Stimulated activated CD8-positive, alpha-beta memory T cell treated with anti-CD3 and anti-CD28 coated beads, Interleukin-4, amount 100 ng/mL, for 24 hours (primary cell): Measurements from ENCODE around the gene DDX39A.
"Not testable (repeated sequence)": the region's sequence is repeated elsewhere in the genome, so short reads cannot be mapped to it uniquely, and the experiment has no call there.

ENCODE experiments used
- DNase-seq: peaks from one replicate; pipeline ENCODE4 v3.0.0-alpha.2; 2020; ENCODE audit warnings: low read depth

Gene DDX39A

DNA sequence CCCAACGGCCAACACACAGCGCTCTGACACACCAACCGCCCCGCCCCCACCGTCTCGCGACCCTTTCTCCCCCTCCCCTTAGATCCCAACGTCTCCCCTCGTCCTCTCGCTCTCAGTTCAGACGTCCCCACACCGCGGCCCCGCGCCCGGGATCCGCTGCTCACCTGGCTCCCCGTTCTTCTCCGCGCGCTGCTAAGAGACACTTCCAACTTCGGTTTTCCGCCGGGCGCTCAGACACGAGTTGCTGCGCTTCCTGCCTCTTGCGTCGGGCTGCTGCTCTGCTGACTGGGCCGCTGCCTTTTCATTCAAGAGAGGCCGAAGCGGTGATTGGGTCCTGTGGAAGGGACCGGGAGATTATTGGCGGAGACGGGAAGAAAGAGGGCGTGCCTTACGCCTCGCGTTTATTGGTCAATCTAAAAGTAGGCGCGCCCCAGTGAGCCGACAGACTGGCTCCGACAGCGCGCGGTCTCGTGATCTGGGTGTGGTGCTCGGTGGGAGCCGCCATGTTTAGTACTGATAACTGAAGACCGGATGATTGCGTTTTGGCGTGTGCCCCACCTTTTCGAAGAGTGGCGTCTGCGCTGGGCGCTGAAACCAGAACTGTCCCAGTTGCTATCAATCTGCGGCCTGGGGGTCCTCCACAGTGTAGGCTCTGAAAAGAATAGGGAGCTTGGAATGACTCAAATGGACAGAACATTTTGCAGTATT, at the start of gene DDX39A:
Gene DDX39A, minus strand, starts transcription at position 236 of the 708 bp plus-strand sequence. CDS start 6,121 bp downstream, outside the sequence.
- peak; percentile 93 for DNase-seq

DNA sequence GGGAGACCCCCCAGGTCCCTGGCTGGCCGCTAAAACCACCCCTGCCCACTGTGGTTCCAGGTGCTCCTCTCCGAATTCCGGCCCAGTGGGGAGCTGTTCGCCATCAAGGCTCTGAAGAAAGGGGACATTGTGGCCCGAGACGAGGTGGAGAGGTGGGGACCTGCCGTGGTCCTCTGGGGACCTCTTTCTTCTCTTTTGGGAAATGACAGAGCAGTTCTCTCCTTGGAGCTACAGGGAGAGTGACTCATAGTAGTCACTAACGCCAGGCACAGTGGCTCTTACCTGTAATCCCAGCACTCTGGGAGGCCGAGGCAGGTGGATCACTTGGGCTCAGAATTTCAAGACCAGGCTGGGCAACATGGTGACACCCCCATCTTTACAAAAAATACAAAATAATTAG, 48.7 kb upstream of the DDX39A start:
- DNase-seq, result no peak

DNA sequence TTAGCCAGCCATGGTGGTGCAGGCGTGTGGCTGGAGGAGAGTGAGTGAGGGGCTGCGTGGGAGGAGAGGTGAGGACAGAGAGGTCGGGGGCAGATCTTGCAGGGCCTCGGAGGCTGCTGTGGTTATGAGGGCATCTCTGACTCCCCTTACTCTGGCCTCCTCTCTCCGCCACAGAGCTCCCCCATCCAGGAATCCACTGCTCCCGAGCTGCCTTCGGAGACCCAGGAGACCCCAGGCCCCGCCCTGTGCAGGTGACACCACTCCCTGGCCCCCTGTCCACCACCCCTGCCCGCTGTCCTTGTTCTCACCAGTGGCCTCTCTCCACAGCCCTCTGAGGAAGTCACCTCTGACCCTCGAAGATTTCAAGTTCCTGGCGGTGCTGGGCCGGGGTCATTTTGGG, 48.2 kb upstream of the DDX39A start:
- no peak for DNase-seq

DNA sequence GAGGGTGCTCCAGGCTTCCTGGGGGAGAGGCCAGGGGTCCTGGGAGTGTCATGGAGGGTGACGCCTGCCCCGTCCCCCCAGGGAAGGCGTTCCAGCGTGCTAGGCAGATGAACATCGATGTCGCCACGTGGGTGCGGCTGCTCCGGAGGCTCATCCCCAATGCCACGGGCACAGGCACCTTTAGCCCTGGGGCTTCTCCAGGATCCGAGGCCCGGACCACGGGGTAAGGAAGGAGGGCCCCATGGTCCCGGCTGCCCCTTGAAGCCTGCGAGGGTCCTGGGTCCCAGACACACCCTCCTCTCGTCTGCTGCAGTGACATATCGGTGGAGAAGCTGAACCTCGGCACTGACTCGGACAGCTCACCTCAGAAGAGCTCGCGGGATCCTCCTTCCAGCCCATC, 44.6 kb upstream of the DDX39A start:
- DNase-seq, result no peak

DNA sequence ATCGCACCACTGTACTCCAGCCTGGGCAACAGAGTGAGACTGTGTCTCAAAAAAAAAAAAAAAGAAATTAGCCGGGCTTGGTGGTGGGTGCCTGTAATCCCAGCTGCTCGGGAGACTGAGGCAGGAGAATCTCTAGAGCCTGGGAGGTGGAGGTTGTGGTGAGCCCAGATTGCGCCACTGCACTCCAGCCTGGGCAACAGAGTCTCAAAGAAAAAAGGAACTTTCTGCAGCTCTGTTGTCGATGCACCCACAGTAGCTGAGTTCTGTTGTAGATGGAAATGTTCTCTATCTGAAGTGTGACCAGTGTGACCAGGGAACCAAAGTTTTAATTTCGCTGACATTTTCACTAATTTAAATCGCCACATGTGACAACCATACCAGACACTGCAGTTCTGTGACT, 43.3 kb upstream of the DDX39A start:
- DNase-seq, result not testable (repeated sequence)

DNA sequence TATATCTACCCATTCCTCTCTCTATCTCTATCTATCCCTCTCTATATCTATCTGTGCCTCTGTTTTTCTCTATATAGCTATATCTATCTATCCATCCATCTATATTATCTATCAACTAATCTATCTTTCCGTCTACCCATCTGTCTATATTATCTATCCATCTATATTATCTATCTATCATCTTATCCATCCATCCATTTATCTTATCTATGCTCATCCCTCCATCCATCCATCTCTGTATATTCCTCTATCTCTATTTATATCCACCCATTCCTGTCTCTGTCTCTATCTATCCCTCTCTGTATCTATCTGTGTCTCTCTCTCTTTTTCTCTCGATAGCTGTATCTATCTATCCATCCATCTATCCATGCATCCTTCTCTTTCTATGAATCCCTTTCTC, 41.8 kb upstream of the DDX39A start:
- DNase-seq, result no peak

DNA sequence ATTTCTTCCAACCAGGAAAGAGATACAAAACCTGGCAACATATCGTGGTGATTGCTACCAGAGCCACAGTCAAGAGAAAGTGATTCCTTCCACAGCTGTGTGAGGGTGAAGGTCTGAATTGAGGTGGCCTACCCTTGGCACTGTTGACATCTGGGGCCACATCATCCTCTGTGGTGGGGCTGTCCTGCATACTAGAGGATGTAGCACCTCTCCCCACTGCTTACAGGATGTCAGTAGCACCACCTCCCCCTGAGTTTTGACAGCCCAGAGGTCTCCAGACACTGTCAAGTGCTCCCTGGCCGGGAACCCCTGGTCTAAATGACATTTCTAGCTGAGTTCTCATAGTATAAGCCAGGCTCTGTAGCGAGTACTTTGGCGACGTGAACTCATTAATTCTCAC, 40.6 kb upstream of the DDX39A start:
- no peak for DNase-seq

DNA sequence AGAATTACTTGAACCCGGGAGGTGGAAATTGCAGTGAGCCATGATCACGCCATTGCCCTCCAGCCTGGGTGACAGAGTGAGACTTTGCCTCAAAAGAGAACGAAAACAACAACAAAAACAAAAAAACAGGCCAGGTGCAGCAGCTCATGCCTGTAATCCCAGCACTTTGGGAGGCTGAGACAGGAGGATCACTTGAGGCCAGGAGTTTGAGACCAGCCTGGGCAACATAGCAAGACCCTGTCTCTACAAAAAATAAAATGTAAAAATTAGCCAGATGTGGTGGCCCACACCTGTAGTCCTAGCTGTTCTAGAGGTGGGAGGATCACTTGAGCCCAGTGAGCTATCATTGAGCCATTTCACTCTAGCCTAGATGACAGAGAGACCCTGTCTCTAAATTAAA, 33.2 kb upstream of the DDX39A start:
- not testable (repeated sequence) for DNase-seq

DNA sequence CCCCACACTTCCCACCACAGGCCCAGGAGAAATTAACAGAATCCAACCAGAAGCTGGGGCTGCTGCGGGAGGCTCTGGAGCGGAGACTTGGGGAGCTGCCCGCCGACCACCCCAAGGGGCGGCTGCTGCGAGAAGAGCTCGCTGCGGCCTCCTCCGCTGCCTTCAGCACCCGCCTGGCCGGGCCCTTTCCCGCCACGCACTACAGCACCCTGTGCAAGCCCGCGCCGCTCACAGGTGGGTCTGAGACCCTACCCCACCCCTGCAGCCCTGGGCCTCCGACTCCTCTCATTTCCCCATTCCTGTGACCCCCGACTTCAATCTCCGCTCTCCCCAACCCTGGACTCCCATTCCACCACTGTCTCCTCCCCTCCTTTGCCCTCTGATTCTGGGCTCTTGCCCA, 31.7 kb upstream of the DDX39A start:
- no peak for DNase-seq

DNA sequence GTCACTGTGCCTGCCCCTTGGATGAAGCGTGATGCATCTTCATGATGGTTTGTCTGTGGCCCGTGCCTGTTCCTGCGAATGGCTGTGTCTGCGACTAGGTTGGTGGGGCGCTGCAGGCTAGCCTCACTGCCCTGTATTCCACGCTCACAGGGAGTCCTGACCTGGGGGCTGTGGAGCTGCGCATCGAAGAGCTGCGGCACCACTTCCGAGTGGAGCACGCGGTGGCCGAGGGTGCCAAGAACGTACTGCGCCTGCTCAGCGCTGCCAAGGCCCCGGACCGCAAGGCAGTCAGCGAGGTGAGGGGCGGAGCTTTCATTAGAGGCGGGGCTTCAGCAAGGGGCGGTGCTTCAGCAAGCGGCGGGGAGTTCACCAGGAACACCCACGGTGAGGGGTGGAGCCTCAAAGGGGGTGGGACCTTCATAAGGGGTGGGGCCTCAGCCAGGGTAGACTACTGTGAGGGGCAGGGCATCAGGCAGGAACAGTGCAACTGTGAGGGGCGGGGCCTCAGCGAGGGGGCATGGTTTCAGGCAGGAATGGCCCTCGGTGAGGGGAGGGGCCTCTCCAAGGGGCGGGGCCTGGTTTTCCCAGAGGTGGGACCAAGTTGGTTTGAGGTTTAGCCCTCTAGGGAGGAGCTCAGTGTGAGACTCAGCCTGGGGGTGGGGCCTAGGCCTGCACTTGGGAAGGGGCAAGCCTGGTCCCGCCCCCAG, 31.2 kb upstream of the DDX39A start:
- peak; percentile 67 for DNase-seq

DNA sequence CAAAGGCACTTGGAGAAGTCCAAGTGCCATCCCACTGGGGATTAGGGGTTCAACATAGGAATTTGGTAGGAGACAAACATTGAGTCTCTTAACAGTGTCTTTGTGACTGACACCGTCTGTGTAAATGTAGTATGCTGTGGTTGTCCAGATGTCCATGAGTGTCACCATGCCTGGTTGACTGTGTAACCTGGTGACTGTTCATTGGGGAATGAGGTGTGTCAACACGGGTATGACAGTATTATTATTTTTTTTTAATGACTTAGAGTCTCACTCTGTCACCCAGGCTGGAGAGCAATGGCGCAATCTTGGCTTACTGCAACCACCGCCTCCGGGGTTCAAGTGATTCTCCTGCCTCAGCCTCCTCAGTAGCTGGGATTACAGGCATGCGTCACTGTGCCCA, 30.2 kb upstream of the DDX39A start:
- no peak for DNase-seq

DNA sequence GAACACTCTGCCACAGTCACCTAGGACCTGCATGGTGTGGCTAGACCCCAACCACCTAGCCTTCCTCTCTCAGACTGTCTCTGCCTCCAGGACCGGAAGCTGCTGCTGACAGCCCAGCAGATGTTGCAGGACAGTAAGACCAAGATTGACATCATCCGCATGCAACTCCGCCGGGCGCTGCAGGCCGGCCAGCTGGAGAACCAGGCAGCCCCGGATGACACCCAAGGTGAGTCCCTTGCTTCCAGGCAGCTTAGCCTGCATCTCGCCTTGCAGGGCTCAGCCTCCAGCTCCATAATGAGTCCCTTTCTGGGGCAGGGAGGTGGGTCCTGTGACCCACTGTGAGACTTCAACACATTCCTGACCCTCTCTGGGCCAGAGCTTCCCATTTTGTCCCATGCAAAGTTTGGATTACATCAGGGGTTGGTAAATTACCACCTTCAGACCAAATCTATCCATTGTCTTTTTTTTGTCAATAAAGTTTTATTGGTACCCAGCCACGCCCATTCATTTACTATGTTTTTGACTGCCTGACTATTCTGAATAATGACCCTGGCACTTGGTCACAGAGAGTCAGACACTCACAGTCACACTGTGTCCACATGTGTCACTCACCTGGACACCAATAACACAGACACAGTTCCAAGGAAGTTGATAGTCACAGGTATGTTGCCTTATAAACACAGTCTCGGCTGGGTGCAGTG, 27.3 kb upstream of the DDX39A start:
- no peak for DNase-seq

DNA sequence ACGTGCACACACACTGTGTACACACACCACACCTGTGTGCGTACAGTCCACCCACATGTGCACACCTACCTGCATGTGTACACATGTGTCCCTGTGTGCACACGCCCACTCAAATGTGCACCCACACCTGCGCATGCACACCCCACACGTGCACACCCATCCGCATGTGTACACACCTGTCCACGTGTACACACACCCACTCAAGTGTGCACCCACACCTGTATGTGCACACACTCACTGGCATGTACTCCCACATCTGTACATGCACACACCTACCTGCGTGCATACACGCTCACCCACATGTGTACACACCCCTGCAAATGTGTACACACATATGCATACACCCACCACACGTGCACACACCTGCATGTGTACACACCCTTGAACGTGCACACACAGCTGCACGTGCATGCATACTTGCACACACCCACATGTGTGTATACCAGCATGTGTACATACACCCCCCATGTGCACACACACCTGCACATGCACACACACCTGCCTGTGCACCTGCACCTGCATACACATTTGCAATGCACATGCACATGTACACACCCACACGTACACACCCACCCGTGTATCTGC, 24.6 kb upstream of the DDX39A start:
- no peak for DNase-seq

DNA sequence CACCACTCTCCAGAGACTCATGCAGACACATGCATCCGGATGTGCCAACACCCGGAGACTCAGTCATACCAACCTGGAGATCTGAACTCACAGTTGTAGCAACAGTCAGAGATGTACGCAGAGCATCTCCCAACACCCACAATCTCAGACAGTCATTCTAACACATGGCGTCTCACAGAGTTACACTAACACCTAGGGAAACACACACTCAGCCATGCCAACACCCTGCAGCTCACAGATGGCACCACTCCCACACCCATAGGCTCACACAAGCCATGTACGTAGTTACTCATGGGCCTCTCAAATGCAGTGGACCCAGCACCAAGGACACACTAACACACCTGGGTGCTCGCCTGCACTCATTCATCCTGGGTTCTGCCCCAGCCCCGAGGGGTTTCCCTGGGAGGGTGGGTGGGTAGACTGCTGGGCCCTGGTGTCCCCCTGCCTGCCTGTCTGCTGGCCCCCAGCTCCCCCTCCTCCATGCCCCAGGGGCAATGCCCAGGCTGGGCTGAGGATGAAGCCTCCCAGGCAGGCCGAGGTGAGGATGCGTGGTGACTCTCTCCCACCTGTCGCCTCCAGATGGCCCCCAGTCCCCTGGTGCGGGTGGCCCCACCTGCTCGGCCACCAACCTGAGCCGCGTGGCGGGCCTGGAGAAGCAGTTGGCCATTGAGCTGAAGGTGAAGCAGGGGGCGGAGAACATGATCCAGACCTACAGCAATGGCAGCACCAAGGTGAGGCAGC, 23.9 kb upstream of the DDX39A start:
- DNase-seq, result no peak

DNA sequence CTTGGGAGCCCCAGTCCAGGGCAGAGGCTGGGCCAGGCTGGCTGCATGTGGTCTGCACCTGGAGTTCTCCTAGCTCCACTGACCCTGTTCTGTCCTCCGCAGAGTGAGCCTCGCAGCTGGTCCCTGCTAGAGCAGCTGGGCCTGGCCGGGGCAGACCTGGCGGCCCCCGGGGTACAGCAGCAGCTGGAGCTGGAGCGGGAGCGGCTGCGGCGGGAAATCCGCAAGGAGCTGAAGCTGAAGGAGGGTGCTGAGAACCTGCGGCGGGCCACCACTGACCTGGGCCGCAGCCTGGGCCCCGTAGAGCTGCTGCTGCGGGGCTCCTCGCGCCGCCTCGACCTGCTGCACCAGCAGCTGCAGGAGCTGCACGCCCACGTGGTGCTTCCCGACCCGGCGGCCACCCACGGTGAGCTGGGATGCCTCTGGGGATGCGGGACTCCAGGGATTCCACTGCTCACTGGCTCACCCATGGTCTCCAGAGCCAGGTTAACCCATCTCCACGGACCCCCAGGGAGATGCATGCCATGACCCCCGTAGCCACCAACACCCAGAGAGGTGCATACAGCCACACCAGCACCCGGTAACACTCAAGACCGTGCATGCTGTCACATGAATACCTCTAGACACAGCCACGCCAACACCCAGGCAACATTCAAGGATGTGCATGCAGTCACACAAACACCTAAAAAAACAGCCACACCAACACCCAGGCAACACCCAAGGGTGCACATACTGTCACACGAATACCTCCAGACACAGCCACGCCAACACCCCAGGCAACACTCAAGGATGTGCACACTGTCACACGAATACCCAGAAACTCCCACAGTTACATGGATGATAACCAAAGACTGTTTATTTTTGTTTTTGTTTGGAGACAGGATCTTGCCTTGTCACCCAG, 22.1 kb upstream of the DDX39A start:
- no peak for DNase-seq

DNA sequence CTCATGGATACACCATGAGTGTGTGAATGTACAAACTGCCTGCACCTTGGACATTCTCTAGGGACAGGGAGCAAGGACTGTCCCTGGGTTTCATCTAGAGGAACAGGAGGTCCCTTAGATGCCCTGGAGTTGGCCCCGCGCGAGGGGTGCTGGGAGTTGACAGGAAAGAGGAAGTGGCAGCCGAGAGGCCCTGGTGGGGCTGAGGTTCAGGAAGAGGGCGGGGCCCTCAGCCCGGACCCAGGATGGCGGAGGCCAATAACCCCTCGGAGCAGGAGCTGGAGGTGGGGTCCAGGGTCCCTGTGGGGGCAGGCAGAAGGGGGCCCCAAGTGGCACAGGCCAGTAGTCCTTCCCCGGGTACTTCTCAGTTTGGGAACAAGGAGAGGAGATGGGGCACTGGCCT, 20.9 kb upstream of the DDX39A start:
- peak; percentile 73 for DNase-seq

DNA sequence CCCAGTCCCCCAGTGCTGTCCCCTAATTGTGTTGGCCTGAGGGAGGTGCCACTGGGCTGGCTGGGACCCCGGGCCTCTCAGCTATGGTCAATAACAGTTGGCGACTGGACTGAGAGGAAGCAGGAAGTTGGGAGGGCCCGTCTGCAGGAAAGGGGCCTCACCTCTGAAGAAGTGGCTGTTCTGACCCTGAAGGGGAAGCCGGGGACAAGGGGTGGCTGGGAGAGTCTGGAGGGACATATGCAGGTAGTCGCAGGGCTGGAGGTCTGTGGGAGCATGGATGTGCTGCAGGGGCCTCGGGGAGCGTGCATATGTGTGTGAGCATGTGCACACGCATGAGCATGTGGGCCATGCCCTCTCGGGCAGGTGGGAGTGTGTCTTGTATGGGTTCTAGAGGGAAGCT, 19.9 kb upstream of the DDX39A start:
- no peak for DNase-seq

DNA sequence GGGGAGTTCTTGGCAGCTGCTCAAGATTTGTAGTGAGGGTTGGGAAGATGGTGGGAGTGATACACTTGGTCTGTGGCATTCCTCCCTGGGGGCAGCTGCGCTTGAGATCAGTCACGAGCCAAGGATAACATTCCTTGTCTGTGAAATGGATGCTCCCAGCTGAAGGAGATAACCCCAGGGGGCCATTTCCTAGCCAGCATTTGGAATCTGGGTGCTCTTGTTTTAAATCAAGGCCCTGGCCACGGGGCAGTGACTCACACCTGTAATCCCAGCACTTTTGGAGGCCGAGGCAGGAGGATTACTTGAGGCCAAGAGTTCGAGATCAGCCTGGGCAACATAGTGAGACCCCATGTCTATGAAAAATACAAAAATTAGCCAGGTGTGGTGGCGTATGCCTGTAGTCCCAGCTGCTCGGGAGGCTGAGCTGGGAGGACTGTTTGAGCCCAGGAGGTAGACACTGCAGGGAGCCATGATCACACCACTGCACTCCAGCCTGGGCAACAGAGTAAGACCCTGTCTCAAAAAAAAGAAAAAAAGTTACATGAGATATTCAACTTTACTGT, 18.5 kb upstream of the DDX39A start:
- DNase-seq, result no peak

DNA sequence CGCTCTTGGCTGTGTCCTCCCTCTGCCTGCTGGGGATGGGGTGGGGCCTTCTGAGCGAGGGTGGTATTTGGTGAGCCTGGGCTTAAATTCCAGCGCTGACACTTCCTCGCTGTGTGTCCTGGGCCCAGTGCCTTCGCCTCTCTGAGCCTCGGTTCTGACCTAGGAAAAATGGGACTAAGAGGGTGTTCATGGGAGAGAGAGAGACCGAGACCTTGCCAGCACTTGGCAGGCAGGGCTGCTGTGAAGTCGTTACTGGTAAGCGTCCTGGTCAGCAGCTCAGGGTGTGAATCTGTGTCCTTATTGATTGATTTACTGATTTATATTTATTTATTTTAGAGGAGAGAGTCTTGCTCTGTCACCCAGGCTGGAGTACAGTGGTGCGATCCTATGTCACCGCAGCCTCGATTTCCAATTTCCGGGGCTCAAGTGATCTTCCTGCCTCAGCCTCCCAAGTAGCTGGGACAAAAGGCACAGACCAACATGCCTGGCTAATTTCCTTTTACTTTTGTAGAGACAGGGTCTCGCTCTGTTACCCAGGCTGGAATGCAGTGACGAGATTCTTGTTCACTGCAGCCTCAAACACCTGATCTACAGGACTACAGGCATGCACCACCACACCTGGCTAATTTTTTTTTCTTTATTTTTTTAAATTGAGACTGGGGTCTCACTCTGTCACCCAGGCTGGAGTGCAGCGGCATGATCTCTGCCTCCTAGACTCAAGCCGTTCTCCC, 16.3 kb upstream of the DDX39A start:
- DNase-seq, result no peak
